ENCODE results near the gene RASSF5.
A peak's percentile ranks its signal among the peaks of the same experiment; 100 is the strongest.
"Not testable (repeated sequence)": the region's sequence is repeated elsewhere in the genome, so short reads cannot be mapped to it uniquely, and the experiment has no call there.

The RASSF5 gene

GRCh38 chr1:206477110-206477509, 30.2 kb upstream of the RASSF5 start:
- DNase-seq (ENCODE audit: low spot score): no peak

- DNase-seq (ENCODE audit: low spot score): no peak
Observed at GRCh38 chr1:206477581-206478380, 29.6 kb upstream of the RASSF5 start.

GRCh38 chr1:206478746-206479145, 28.6 kb upstream of the RASSF5 start:
- DNase-seq (ENCODE audit: low spot score): no peak

GRCh38 chr1:206479183-206480125, 27.9 kb upstream of the RASSF5 start:
- DNase-seq (ENCODE audit: low spot score): peak; percentile 62

- no peak for DNase-seq (ENCODE audit: low spot score)
Observed at GRCh38 chr1:206480211-206480610, 27.1 kb upstream of the RASSF5 start.

GRCh38 chr1:206482611-206483010, 24.7 kb upstream of the RASSF5 start:
- no peak for DNase-seq (ENCODE audit: low spot score)

GRCh38 chr1:206483864-206484263, 23.5 kb upstream of the RASSF5 start:
- DNase-seq (ENCODE audit: low spot score): not testable (repeated sequence)

- DNase-seq (ENCODE audit: low spot score): no peak
Observed at GRCh38 chr1:206484901-206485300, 22.4 kb upstream of the RASSF5 start.

- no peak for DNase-seq (ENCODE audit: low spot score)
Observed at GRCh38 chr1:206486995-206487788, 20.1 kb upstream of the RASSF5 start.

GRCh38 chr1:206487970-206488369, 19.4 kb upstream of the RASSF5 start:
- DNase-seq (ENCODE audit: low spot score): no peak

- DNase-seq (ENCODE audit: low spot score): no peak
Observed at GRCh38 chr1:206488466-206488865, 18.9 kb upstream of the RASSF5 start.

GRCh38 chr1:206489980-206490770, 17.2 kb upstream of the RASSF5 start:
- peak; percentile 54 for DNase-seq (ENCODE audit: low spot score)

GRCh38 chr1:206490771-206491405, 16.4 kb upstream of the RASSF5 start:
- DNase-seq (ENCODE audit: low spot score): no peak

GRCh38 chr1:206491616-206492015, 15.7 kb upstream of the RASSF5 start:
- no peak for DNase-seq (ENCODE audit: low spot score)

- no peak for DNase-seq (ENCODE audit: low spot score)
Observed at GRCh38 chr1:206492589-206492988, 14.7 kb upstream of the RASSF5 start.

- no peak for DNase-seq (ENCODE audit: low spot score)
Observed at GRCh38 chr1:206493279-206493678, 14.1 kb upstream of the RASSF5 start.

GRCh38 chr1:206495011-206495461, 12.3 kb upstream of the RASSF5 start:
- DNase-seq (ENCODE audit: low spot score): no peak

- no peak for DNase-seq (ENCODE audit: low spot score)
Observed at GRCh38 chr1:206495493-206496046, 11.8 kb upstream of the RASSF5 start.

- no peak for DNase-seq (ENCODE audit: low spot score)
Observed at GRCh38 chr1:206496131-206496793, 11.1 kb upstream of the RASSF5 start.

- no peak for DNase-seq (ENCODE audit: low spot score)
Observed at GRCh38 chr1:206497363-206497762, 10.0 kb upstream of the RASSF5 start.

Measured in CD4-positive, alpha-beta T cell treated with Interleukin-6 at 100 ng/mL for 8 hours (primary cell).